NT2/D1 (cell line): ENCODE data around the gene KLF7.

Experiments used
- SUZ12 ChIP-seq: IDR thresholded peaks from 2 replicates; pipeline ENCODE4 v1.6.1; 2011; ENCODE audit not compliant: insufficient read length, insufficient read depth; ENCODE audit errors: extremely low read depth
- YY1 ChIP-seq: IDR thresholded peaks from 2 replicates; pipeline ENCODE4 v1.6.1; 2011; ENCODE audit not compliant: insufficient read length, insufficient read depth
- ZNF274 ChIP-seq: IDR thresholded peaks from 2 replicates; pipeline ENCODE4 v1.6.1; 2011; ENCODE audit warnings: mild to moderate bottlenecking, low read depth, low read length

- TF ChIP-seq ZNF274 (no peak), YY1 (no peak), SUZ12 (no peak)
Observed at GRCh38 chr2:207082619-207083018, 83.1 kb downstream of the KLF7 start.
